DMS79 treated with DMSO at 0.1 percent for 48 hours (cell line): ENCODE data around the gene ERFL.
A peak's percentile ranks its signal among the peaks of the same experiment; 100 is the strongest.
"Not testable (repeated sequence)": the region's sequence is repeated elsewhere in the genome, so short reads cannot be mapped to it uniquely, and the experiment has no call there.

Experiments used
- DNase-seq: peaks from one replicate; lab custom pipeline; 2025; lab: John Stamatoyannopoulos, UW

ERFL gene

DNA sequence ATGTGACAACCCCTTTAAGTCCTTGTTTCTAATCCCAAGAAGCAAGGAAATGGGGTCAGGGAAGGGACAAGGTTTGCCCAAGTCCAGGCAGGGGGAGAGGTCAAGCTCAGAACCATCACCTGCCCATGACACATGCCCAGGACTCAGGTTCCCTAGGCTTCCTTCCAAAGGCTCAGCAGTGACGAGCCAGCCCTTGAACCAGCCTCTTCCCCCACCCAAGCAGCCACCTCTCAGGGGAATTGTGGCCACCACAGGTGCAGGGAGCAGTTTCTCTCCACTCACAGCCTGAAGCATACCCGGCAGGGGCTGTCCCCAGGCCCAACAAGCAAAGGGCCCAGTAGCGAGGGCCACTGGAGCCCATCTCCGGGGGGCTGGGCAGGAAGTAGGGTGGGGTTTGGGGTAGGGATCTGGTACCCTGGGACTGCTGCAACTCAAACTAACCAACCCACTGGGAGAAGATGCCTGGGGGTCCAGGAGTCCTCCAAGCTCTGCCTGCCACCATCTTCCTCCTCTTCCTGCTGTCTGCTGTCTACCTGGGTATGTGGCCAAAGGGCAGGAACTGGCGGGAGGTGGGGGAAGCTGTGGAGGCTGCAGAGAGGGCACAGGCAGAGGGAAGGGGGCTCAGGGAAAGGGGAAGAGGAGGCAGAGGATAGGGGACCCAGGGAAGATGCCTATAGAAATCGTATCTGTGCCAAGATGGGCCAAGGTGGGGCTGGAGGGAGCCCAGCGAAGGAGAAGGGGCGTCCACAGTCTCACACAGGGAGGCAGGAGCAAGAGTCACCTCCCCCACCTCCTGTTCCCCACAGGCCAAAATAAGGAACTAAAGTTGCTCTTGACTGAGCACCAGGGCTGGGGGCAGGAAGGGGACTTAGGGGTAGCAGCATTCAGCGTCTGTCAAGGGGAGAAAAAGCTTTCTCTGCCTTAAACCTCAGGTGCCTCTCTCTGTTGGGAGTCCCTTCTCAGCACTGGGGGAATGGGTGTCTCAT lies 51.1 kb downstream of the ERFL start, which contains the start of gene CD79A:
Gene CD79A (plus strand): TSS at position 433 of the 986 bp plus-strand sequence. CDS start 26 bp downstream, at position 459.
- DNase-seq, result no peak

GRCh38 chr19:41875973-41876372 lies 52.3 kb downstream of the ERFL start:
- not testable (repeated sequence) for DNase-seq

DNA sequence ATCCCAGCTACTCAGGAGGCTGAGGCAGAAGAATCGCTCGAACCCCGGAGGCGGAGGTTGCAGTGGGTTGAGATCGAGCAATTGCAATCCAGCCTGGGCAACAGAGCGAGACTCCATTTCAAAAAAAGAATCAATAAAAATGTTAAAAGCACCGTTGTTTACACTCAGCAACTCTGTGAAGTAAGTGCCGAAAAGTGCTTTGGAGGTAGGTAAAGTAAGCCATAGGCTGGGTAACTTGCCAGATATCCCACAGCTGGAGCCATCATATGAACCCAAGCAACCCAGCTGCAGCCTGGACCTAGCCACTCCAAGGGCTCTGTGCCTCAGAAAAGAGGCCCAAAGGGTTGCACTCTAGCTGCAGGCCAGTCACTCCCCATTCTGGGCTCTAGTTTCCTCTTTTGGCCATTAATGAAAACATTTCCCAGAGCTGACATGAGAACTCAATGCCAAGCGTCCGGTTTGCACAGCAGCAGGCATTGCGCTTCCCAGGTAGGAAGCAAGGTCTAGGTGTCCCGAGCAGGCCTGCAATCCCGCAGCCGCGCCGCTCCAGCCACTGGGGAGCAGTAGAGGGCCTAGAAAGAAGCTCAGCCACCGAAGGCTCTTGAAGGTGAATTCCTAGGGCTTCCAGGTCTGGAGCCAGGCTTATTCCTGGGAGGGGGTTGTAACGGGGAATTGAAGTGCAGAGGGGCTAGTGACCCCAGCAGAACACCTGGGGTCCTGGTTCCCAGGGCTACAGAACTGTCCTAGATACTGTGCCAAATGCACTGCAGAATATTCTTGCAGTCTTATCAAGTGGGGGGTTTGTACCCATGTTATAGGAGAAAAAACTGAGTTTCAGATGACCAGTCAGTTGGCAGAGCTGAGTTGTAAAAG lies 55.2 kb downstream of the ERFL start:
- DNase-seq, result peak; percentile 26

GRCh38 chr19:41872384-41872774 lies 55.9 kb downstream of the ERFL start:
- DNase-seq, result no peak

- DNase-seq, result no peak
Observed at GRCh38 chr19:41871573-41872383, 56.5 kb downstream of the ERFL start.

- peak; percentile 14 for DNase-seq
Observed at GRCh38 chr19:41870401-41870873, 57.8 kb downstream of the ERFL start.

DNA sequence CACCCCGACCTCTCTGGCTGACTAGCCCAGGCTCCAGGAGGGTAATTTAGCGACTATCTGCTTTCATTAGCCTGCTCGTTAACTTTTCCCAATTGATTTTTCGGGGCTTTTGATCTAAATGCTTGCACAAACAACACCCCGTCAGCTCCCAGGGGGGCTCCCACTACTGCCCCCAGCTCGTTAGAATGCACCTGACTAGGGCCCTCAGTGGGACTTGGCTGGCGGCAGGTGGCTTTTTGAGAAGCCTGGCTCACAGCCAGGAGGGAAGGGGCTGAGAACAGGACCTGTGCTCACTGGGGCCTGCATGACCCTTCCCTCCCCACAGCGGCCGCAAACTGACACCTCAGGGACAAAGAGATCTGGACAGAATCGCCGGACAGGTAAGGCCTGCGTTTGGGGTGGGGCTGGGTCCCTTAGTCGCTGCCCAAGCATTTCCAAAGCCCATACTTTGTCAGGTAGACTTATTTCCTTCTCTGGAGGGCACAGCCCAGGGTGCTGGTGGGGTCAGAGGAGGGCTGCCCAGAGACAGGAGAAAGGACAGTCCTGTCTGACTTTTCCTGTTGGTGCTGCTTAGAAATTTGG lies 58.8 kb downstream of the ERFL start:
- peak; percentile 75 for DNase-seq

DNA sequence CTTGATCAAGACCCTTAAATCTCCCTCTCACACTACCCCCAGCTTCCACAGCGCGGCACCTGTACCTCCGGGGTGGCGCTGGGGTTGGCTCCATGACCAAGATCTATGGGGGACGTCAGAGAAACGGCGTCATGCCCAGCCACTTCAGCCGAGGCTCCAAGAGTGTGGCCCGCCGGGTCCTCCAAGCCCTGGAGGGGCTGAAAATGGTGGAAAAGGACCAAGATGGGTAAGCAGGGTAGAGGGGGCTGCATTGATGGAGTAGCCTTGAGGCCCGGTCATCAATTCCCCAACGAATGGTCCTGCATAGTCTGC lies 59.3 kb downstream of the ERFL start:
- no peak for DNase-seq

DNA sequence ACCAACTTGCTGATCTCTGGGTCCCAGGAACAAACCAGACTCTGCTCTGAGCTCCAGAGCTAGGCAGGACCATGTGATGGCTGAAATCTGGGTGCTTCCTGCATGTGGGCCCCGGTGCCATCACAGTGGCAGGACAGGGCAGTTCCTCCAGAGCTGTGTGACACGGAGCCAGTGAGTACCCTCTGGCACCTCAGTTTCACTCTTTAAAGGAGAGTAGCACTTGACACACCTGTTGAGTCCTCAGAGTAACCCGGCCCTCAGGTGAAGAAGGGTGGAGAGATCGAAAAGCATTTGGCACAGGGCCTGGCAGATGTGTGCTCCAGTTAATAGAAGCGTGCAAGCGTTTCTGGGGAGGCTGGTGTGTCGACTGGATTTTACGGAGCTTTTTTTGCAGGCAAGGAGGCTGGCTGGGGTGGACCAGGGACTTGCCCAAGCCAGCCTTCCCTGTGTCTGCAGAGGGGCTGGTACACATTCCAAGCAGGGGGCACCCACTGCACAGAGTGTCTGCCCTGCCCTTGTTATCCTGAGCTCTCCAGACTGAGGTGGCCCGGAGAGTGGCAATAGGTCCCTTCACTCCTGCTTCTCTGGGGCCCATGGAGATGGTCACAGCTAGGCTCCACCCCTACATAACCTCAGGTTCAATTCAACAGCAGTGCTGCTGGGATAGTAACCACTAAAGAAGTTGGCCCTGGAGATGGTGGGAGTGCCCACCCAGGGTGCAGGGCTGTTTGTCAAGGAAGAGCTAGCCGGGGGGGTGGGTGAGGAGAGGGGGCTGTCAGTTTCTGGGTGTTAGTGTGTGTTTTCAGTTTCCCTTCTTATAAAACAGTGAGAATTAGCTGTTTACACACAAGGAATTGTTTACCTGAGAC lies 59.9 kb downstream of the ERFL start:
- peak; percentile 98 for DNase-seq

GRCh38 chr19:41866284-41866683 lies 62.0 kb downstream of the ERFL start:
- DNase-seq, result no peak

- DNase-seq, result no peak
Observed at GRCh38 chr19:41864374-41864773, 63.9 kb downstream of the ERFL start.

- no peak for DNase-seq
Observed at GRCh38 chr19:41863209-41863931, 64.9 kb downstream of the ERFL start.

- no peak for DNase-seq
Observed at GRCh38 chr19:41862445-41862986, 65.7 kb downstream of the ERFL start.

- DNase-seq, result no peak
Observed at GRCh38 chr19:41861846-41862245, 66.4 kb downstream of the ERFL start.

DNA sequence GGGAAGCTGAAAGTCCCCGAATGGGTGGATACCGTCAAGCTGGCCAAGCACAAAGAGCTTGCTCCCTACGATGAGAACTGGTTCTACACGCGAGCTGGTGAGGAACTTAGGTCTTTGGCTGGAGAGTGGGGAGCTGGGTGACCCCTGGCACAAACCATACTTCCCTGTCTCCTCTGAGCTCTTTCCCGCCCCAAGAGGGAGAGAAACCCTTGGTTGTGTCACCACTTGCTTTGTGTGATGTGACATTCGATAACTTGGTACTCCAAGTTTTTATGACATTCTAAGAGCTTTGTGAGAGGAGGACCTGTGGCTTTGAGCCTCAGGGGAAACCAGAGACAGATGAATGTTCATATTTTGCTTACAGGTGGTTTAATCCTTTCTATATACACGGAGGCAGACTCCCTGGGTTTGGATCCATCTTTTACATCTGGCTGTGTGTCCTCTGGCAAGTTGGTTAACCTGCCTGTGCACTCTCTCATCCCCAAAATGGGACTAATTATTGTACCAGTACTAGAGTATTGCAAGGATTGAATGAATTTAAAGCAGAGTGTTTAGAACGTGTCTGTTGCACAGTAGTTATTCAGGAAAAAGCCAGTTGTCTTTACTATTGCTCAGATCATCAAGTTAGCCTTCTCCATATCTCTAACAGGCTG lies 67.0 kb downstream of the ERFL start:
- DNase-seq, result peak; percentile 19

DNA sequence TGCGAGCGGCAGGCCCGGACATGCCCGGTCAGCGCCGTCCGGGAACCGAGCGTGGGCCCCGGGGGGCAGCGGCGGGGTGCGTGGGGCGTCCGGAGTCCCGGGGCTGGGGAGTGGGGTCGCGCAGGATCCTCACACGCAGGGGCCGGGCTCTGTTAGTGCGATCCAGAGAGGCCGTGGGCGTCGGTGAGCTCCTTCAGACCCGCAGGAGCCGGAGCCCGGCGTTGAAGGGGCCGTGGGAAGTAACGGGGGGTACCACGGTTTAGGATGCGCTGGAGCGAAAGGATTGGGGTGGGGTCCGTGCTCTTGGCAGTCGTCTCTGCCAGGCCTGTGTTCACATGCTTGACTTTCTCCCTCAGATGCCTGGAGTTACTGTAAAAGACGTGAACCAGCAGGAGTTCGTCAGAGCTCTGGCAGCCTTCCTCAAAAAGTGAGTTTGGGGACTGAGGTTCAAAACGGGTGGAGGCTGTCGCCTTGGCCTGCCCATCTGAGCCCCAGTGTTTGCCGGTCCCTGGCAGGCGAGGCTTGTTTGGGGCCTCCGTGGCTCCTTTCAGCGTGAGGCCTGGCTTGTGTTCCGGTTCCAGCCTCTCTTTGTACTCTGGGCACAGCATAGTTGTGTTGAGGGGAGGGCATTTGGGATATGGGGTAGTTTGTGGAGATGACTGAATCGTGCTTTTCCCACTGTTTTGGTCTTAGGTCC lies 67.7 kb downstream of the ERFL start:
- no peak for DNase-seq

- DNase-seq, result peak; percentile 98
Observed at GRCh38 chr19:41859618-41860418, 68.4 kb downstream of the ERFL start, which contains the start of gene RPS19. Gene RPS19 (plus strand): TSS chr19:41860255. CDS start chr19:41860775, 520 bp downstream.
